ENCODE data around the gene CLK1.

CLK1 gene

GRCh38 chr2:200809506-200810251, 54.8 kb downstream of the CLK1 start:
- TF ChIP-seq CREB1 (IDR thresholded peaks at IDR 0.05; ENCODE audit: low read depth) (no peak), MAX (IDR thresholded peaks at IDR 0.05) (no peak), CEBPB (IDR thresholded peaks at IDR 0.05) (no peak), YY1 (IDR thresholded peaks at IDR 0.05; ENCODE audit: low read depth) (no peak), EGR1 (IDR thresholded peaks at IDR 0.05) (no peak), NFIC (IDR thresholded peaks at IDR 0.05) (no peak), TCF12 (IDR thresholded peaks at IDR 0.05; ENCODE audit: low read depth) (no peak), REST (IDR thresholded peaks at IDR 0.05; ENCODE audit: low read depth) (no peak)

Data from Ishikawa (cell line).